ENCODE measurements around the gene LINC01488. TPM values are rescaled to one million over a fixed set of nuclear protein-coding genes. Genes with fewer than 3 reads are reported as not detected.
A peak's percentile ranks its signal among the peaks of the same experiment; 100 is the strongest.

LINC01488 gene
- total and polyA plus RNA-seq, 2 of the 13 experiments (the other 11 are each of a cell fraction or from before 2014, with no cell fraction given) = 0.26 to 0.58 TPM

DNA sequence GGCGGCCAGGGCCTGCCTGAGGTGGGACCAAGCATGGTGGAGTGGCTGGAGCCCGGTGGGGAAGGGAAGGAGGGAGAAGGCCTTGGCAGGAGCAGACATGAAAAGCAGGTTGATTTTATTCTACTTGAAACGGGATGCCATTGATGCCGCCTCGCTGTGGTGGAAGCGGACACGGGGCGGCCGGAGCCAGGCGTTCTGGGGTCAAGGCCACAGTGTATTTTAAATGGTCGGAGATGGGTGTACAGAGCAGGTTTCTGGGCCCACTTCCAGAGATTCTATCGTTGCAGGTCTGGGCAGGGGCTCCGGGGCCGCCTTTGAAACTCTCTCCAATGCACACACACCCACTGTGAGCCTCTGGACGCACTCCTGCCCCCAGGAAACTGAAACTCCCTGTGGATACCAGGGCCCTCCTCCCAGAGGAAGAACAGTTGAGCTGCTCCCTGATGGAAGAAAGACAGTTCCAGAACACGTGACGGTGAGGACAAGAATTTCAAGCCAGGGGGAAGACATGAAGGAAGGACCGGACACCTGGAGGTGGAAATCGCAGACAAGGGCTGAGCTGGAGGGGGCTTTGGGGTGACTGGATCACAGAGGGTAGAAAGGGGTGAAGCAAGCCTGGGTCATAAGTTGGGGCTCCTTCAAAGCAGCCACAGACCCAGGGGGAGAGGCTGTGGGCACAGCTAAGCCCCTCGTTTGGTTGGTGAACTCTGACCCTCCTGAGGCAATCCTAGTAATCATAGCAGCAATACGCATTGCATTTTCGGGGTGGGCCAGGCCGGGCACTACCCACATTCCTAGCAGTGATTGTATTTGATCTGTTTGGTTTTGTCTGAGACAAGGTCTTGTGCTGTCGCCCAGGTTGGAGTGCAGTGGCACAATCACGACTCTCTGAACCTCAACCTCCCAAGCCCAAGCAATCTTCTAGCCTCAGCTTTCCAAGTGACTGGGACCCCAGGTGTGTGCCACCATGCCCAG is 12.3 kb upstream of the LINC01488 start (continued):
- no peak for TF ChIP-seq AGO1 (IDR thresholded peaks at IDR 0.05; ENCODE audit: low read depth, low read length, poor library complexity, severe bottlenecking)
- 0 out of 2 replicates have a peak, but pooled peaks have one; percentile 41 for TF ChIP-seq ZNF605 (CRISPR knock-in tag; IDR thresholded peaks at IDR 0.05)
- TF ChIP-seq XRCC5 (optimal IDR thresholded peaks at IDR 0.05; ENCODE audit: low read length) = no peak
- no peak for TF ChIP-seq ZFP90 (CRISPR knock-in tag; IDR thresholded peaks at IDR 0.05; ENCODE audit: borderline replicate concordance)
- peak; percentile 76 for TF ChIP-seq NCOA2 (CRISPR knock-in tag; IDR thresholded peaks at IDR 0.05)
- peak; percentile 42; the same call in 1 of the 2 replicates for TF ChIP-seq ZFY (CRISPR knock-in tag; IDR thresholded peaks at IDR 0.05)
- TF ChIP-seq ZNF207 (IDR thresholded peaks at IDR 0.05; ENCODE audit: borderline replicate concordance) = no peak
- no peak for TF ChIP-seq ZNF839 (CRISPR knock-in tag; IDR thresholded peaks at IDR 0.05; ENCODE audit: borderline replicate concordance)
- TF ChIP-seq, protein P1, sequence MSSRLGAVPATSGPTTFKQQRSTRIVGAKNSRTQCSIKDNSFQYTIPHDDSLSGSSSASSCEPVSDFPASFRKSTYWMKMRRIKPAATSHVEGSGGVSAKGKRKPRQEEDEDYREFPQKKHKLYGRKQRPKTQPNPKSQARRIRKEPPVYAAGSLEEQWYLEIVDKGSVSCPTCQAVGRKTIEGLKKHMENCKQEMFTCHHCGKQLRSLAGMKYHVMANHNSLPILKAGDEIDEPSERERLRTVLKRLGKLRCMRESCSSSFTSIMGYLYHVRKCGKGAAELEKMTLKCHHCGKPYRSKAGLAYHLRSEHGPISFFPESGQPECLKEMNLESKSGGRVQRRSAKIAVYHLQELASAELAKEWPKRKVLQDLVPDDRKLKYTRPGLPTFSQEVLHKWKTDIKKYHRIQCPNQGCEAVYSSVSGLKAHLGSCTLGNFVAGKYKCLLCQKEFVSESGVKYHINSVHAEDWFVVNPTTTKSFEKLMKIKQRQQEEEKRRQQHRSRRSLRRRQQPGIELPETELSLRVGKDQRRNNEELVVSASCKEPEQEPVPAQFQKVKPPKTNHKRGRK (CRISPR knock-in tag; IDR thresholded peaks at IDR 0.05) = 0 out of 2 replicates have a peak, but pooled peaks have one; percentile 58
- no peak for TF ChIP-seq IRF2 (CRISPR knock-in tag; IDR thresholded peaks at IDR 0.05)
- TF ChIP-seq, protein P2, sequence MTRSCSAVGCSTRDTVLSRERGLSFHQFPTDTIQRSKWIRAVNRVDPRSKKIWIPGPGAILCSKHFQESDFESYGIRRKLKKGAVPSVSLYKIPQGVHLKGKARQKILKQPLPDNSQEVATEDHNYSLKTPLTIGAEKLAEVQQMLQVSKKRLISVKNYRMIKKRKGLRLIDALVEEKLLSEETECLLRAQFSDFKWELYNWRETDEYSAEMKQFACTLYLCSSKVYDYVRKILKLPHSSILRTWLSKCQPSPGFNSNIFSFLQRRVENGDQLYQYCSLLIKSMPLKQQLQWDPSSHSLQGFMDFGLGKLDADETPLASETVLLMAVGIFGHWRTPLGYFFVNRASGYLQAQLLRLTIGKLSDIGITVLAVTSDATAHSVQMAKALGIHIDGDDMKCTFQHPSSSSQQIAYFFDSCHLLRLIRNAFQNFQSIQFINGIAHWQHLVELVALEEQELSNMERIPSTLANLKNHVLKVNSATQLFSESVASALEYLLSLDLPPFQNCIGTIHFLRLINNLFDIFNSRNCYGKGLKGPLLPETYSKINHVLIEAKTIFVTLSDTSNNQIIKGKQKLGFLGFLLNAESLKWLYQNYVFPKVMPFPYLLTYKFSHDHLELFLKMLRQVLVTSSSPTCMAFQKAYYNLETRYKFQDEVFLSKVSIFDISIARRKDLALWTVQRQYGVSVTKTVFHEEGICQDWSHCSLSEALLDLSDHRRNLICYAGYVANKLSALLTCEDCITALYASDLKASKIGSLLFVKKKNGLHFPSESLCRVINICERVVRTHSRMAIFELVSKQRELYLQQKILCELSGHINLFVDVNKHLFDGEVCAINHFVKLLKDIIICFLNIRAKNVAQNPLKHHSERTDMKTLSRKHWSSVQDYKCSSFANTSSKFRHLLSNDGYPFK (CRISPR knock-in tag; IDR thresholded peaks at IDR 0.05; ENCODE audit: borderline replicate concordance) = 0 out of 2 replicates have a peak, but pooled peaks have one; percentile 42
- no peak for TF ChIP-seq JARID2 (CRISPR knock-in tag; IDR thresholded peaks at IDR 0.05; ENCODE audit: insufficient replicate concordance)
- no peak for TF ChIP-seq ZNF724P (CRISPR knock-in tag; IDR thresholded peaks at IDR 0.05; ENCODE audit: borderline replicate concordance)
- 0 out of 2 replicates have a peak, but pooled peaks have one; percentile 28 for TF ChIP-seq POLR2G (IDR thresholded peaks at IDR 0.05; ENCODE audit: low read depth, low read length)
- TF ChIP-seq SALL1 (CRISPR knock-in tag; IDR thresholded peaks at IDR 0.05) = peak; percentile 9; the same call in 1 of the 2 replicates
- TF ChIP-seq, protein P3, sequence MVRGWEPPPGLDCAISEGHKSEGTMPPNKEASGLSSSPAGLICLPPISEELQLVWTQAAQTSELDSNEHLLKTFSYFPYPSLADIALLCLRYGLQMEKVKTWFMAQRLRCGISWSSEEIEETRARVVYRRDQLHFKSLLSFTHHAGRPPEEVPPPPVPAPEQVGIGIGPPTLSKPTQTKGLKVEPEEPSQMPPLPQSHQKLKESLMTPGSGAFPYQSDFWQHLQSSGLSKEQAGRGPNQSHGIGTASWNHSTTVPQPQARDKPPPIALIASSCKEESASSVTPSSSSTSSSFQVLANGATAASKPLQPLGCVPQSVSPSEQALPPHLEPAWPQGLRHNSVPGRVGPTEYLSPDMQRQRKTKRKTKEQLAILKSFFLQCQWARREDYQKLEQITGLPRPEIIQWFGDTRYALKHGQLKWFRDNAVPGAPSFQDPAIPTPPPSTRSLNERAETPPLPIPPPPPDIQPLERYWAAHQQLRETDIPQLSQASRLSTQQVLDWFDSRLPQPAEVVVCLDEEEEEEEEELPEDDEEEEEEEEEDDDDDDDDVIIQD (CRISPR knock-in tag; IDR thresholded peaks at IDR 0.05; ENCODE audit: low read depth) = no peak
- TF ChIP-seq ZNF205 (CRISPR knock-in tag; IDR thresholded peaks at IDR 0.05) = 0 out of 2 replicates have a peak, but pooled peaks have one; percentile 18
- no peak for TF ChIP-seq PRMT3 (CRISPR knock-in tag; IDR thresholded peaks at IDR 0.05; ENCODE audit: borderline replicate concordance, low read depth)
- peak; percentile 64; the same call in 1 of the 2 replicates for TF ChIP-seq NCOR1 (IDR thresholded peaks at IDR 0.05; ENCODE audit: borderline replicate concordance, low read length)
- TF ChIP-seq ZSCAN20 (CRISPR knock-in tag; IDR thresholded peaks at IDR 0.05; ENCODE audit: borderline replicate concordance) = no peak
- TF ChIP-seq, protein P4, sequence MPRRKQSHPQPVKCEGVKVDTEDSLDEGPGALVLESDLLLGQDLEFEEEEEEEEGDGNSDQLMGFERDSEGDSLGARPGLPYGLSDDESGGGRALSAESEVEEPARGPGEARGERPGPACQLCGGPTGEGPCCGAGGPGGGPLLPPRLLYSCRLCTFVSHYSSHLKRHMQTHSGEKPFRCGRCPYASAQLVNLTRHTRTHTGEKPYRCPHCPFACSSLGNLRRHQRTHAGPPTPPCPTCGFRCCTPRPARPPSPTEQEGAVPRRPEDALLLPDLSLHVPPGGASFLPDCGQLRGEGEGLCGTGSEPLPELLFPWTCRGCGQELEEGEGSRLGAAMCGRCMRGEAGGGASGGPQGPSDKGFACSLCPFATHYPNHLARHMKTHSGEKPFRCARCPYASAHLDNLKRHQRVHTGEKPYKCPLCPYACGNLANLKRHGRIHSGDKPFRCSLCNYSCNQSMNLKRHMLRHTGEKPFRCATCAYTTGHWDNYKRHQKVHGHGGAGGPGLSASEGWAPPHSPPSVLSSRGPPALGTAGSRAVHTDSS (CRISPR knock-in tag; conservative IDR thresholded peaks at IDR 0.05) = no peak
